HG02840 (cell line): ENCODE results near the gene GRIP2.

Experiments
- ATAC-seq: cut with Tn5 transposase; IDR thresholded peaks from one replicate; pipeline ENCODE4 v1.9.1; 2021; ENCODE audit warnings: mild to moderate bottlenecking, moderate library complexity, moderate number of reproducible peaks; ENCODE audit not compliant: unreplicated experiment, low FRiP score

Gene GRIP2

DNA sequence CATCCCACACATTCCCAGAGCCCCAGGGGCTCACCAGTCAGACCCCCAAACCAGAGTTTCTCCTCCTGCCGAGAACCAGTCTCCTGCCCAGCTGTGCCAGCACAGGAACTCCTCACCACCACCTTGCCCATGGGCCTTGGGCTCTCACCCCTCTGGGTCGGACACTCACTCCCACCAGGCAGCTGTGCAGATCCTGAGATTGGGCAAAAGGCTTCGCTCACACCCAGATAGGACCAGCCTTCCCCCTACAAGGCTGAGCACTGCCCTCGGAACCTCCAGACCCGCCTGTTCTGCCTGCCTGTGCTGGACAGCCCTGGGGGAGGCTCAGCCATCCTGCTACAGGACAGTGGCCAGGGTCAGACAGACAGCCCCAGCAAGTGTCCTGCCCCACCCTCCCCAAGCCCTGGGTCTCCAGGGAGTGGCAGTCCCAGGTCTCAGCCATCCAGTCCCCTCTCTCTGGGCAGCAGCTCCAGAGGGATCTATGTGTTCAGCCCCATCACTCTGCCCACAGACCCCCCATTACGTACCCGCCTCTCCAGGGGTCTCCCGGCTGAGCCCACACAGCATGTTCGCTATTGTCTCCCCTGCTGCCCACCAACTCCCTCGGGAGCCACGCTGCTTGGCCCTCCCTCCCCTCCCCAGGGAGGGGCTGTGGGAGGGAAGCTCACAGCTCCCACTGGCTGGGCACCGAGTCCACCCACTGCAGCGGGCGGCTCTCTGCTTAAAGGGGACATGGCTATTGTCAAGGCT, at the start of gene GRIP2:
Gene GRIP2 (minus strand): TSS at position 601 of the 750 bp plus-strand sequence. CDS start 34 bp downstream, at position 567.
- no peak for ATAC-seq

DNA sequence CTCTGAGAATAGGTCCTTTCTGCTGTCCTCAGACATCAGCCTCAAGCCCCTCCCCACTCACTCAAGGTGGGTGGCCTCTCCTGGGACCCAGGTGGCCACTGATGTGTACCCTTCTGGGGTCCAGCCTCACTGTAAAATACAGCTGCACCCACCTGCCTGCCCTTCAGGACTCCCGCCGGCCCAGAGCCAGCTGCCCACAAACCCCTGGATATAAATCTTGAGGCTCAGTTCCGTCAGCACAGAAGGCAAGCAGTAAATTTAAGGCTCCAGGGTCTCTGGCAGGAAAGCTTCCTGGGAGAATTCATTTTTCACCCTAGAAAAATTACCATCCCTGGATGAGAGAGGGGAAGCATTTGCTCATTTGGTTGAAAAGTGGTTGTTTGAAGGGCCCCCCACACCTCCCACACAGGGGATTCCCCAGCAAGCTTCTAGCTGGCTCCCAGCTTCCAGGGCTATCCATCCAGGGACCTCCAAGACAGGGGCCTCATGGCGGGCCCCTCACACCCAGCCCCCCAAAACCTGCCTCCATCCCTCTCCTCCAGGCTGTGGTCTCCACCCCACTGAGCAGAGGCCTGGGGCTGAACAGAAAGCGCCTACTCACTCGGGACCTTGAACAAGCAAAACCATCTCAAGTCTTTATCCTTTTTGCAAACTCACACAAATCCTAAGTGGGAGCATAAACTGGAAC, 48.4 kb upstream of the GRIP2 start:
- no peak for ATAC-seq

DNA sequence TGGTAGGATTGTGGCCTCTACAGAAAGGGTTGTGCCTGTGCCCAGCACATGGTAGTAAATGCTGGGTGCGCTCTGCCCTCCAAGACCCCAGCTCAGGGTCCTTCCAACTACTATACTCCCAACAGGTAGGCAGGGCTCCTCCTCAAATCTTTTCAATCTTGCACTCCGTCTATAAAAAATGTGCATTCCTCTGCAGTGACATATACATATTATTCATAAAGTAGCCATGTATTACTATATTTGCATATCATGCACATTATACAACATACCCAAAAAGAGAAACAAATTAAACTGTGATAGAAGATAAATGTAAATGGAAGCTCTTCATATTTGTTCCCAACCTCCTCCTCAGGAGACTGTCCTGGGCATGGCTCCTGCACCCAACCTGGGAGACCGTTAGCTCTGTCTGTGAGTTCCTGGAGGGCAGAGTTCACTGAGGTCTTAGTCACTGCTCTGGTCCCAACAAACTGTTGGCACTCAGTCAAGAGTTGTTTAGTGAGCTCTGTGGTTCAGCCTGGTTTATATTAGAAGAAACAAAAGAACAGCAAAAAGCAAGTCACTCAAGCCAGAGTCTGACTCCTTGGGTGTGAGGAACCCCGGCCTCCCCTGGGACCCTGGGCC, 47.7 kb upstream of the GRIP2 start:
- ATAC-seq: no peak

DNA sequence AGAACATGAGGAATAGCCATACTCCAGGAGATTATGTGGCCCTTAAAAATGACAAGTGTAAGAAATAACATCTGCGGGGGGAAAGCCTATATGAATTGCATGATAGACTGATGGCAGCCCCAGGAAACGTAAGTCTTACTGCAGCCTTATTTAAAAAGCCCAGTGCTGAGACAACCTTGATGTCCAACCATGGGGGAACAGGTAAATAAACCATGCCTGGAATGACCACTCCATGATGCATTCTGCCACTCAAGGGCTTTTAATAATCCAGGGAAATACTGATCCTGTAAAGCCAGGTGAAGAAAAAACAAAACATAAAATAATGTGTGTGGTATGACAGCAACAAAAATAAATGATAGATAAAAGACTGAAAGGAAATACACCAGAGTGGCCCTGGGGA, 46.5 kb upstream of the GRIP2 start:
- ATAC-seq: no peak

DNA sequence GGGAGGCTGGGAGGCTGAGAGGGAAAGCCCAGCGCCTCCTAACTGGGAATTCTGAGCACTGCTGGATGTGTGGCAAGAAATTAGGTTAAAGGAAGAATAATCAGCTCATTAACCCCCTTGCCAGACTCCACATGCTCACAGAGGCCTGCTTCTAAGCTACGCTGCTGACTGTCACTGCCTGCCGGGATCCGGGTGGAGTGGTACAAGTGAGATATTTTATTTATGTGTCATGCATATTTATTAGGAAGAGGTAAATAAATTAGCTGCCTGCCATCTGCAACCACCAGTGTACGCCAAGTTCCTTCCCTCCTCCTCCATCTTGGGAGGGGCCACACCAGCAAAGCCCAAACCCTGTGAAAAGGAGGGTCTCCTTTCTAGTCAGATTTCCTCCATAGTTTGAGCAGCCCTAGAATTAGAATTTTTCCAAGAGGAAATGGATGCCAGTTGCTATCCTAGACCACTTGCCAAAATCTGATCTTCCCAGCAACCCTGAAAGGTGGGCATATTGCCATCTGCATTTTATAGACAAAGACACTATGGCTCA, 43.5 kb upstream of the GRIP2 start:
- ATAC-seq: no peak

DNA sequence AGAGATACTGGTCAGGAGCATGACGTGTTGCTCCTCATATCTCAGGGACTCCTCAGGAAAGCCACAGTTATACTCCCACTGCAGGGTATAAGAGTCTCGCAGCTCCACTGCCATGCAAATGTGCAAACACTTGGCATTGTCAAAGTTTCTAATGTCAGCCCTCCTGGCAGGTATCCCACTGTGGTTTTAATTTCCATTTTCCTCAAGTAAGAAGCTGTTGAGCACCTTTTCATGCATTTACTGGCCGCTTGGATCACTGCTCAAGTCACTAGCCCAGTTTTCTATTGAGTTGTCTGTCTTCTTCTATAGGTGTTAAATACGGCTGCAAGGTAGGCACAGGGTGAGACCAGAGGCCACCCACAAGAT, 41.9 kb upstream of the GRIP2 start:
- no peak for ATAC-seq

DNA sequence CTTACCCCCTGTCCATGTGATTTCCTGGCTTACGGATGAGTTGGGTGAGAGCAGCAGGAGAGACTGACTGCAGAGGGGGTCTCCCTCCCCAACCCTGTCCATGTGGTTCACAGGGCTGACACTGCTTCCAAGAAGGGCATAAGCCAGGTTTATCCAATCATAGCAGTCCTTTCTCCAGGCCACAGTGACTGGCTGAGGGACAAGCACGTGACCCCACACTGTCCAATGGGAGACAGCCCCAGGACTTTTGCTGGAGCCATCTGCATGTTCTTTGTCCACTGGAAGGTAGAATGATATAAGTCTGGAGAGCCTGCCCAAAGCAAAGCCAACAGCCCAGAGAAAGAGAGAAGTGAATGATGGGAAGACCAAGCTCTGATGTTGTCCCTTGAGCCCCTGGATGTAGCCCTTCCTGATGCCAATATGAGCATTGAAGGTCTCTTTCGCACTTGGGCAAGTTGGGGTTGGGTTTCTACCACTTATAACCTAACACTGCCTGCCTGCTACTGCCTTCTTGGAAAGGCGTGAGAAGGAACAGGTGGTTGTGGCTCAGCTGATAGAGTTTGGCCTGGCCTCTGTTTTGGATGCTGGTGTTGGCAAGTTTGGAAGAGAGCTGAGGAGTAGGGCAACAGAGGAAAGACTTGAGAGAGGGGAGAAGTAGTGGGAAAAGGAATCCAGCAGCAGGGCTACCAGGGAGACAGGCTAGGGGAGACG, 41.3 kb upstream of the GRIP2 start:
- no peak for ATAC-seq

DNA sequence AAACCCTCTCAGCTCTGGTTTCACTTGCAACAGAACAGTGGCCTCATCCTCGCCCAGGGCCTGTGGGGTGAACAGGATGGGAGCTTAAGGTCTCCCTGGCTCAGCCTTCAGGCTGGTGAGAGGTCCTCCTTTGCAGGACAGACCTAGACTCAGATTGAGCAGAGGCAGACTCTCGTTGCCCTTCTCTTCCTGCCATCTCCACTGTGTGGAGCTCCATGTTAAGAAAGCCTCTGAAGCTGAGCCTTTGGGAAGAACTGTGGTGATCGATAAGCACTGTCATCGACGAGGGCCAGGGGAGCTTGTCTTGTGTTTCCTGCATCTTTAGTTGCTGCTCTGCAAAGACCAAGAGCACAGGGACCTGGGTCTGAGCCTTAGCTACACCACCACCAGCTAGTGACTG, 37.8 kb upstream of the GRIP2 start:
- no peak for ATAC-seq

DNA sequence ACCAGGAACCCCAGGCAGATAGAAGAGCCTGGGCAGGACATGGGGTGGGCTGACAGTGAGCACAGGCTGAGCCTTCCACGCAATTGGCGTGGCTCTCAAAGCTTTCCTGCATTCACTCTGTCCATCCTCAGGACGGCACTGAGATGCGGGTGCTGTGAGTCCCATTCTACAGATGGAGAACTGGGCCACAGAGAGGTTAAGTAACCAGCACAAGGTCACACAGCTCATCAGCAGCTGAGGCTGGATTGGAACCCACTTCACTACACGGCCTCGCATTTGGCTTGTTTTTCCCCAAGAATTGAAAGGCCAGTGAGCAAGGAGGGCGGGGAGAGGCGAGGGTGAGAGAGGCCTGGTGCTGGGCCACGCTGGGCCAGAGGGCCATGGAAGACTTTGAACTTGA, 36.0 kb upstream of the GRIP2 start:
- ATAC-seq: no peak

DNA sequence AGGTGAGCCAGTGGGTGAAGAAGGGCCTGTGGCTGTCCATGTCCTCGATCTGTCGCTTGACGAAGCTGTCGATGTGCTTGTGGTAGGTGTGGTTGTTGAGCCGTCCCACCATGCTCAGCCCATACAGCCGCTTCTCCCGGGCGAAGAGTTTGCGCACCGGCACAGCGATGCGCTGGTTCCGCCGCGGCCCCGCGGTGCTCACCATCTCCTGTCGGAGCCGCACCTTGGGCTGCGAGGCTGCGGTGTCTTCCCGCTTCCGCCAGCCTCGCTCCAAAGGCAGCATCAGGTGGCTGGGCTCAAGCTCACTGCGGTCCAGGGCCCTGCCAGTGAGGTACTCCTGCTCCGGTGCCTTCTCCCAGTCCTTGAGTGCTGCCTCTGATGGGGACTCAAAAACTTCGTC, 34.0 kb upstream of the GRIP2 start:
- no peak for ATAC-seq

DNA sequence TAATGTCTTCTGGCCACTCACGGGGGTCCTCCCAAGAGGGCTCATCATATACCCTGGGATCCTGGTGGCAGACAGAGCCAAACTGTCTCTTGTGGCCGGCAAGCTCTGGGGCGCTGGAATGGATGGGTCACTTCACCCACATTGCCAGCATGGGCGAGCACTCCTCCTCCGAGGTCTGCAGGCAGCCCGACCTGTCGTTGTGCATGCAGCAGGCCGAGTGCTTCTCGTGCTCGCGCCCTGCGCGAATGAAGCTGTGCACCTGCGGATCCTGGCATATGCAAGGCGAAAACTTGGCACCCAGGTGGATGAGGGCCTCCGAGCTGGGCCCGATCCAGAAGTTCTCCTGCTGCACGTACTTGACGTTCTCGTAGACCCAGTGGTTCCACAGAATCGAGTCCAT, 33.6 kb upstream of the GRIP2 start:
- ATAC-seq: no peak

DNA sequence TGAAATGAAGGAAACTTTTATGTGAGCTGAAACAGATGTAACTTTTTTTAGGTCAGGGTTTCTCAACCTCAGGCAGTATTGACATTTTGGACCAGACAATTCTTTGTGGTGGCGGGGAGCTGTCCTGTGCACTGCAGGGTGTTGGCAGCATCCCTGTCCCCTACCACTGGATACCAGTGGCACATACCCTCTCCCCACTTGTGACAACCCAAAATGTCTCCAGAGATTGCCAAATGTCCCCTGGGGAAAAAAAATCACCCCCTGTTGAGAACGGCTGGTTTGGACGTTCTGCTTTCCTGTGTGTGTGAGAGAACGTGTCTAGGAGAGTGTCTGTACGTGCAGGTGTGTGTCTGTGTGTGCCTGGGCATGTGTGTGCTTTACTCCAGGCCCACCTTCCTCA, 30.7 kb upstream of the GRIP2 start:
- no peak for ATAC-seq

DNA sequence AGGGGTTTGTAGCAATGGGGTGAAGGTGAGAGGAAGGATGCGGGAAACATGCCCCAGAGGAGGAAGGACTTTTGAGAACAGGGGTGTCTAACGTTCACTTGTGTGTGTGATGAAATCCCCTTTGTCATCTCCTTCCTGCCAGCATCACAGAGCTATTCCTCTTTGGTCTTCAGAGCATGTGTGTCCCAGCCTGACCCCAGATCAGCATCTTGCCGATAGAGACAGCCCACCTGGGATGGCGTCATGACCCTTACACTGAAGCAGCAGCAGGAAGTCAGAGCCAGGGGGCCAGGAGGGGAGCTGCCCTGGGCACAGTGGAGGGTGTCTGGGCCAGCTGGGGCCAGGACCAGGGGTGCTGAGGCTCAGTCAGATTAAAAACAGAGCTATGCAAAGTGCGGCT, 29.9 kb upstream of the GRIP2 start:
- ATAC-seq: no peak

DNA sequence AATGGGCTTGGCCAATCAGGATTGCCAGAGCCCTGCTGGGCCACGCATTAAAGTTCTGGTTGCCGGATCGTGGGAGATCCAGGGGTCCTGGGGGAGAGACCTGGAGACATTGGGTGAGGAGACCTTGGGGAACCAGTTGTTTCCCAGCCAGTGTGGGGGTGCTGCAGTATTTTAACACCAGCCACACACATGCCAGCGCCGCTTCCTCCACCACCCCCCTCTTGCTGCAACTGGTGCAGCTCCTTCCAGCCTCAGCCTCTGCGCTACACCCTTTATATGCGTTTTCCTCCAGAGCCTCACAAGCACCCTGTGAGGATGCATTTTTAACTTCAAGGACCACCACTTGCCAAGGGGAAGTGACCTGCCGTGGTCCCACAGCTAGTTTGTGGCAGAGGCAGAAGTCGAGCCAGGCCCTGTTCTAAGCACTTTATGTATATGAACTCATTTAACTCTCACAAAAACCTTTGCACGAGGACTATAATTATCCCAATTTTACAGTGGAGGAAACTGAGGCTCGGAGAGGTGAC, 29.4 kb upstream of the GRIP2 start:
- ATAC-seq: no peak

DNA sequence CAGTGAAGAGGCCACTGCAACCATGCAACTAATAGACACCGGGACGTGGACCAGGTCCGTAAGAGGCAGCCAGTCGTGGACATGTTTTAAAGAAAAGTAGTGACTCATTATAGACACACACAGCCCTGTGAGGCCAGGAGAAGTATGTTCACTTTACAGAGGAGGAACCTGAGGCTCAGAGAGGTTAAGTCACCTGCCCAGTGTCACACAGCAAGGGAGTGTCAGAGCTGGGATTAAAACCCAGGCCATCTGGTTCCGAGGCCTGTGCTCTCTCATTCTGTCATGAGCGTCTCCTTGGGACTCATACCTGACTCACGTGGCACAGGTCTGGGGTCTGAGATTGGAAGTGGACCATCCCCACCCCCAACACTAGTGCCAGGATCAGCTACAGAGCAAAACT, 28.1 kb upstream of the GRIP2 start:
- ATAC-seq: no peak

DNA sequence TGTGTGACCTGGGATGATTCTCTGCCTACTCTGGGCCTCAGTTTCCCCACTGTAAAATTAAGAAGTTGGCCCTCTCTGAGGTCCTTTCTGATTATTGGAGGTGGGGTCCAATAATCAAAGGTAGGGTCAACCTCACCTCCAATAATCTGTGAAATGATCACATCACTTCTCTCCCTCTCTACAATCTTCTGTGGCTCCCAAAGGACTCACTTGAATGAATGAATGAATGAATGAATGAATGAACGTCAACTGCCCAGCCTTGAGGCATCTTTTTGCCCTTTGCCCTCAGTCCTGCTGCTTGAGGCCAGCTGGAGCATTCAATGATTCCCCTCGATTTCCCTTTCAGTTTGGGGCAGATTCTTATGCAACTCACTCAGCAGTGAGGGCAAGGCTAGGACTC, 26.7 kb upstream of the GRIP2 start:
- ATAC-seq: no peak

DNA sequence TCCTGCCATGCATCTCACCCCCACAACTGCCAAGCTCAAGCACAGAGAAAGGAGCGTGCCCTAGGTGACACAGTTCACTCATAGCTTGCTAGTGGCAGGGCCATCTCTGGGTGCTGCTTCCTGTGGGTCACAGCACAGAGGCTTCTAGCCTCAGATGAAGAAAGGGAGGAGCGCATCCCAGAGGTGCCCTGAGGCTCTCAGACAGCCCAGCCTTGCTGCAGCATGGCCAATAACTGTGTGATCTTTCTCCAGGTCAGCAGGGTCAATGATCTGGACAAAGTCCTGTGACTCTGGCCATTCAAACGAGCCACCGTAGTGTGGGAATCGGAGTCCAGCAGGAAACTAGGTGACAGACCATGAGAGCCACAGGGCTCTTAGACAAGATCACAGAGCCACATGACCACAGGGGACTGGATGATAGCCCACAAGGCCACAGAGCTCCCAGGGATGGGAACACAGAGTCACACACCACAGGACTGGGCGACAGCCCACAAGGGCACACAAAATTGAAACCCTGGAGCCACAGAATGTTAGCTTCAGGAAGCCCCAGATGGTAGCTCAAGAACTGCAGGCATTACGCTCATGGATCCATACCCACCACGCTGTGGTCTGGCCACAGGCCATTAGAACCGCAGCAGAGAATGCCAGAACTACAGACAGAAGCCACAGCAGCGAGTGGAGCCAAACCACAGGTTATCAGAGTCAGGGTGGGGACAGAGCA, 25.9 kb upstream of the GRIP2 start:
- no peak for ATAC-seq

DNA sequence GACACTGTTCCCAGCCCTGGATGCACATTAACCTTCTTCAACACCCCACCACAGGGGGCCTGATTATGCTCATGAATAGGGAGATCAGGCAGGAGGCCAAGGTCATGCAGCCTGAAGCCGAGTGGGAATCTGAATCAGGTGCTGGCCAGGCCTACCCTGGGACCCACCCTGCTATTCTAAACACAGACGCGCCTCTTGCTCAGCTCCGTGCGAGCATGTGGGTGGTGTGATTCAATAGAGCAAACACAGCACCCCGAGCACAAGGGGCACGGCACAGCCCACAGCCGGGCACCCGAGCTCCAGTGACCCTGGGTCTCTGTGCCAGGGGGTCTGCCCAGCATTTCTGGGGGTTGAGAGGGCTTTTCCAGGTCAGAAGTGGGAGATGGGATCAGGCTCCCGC, 24.6 kb upstream of the GRIP2 start:
- no peak for ATAC-seq

DNA sequence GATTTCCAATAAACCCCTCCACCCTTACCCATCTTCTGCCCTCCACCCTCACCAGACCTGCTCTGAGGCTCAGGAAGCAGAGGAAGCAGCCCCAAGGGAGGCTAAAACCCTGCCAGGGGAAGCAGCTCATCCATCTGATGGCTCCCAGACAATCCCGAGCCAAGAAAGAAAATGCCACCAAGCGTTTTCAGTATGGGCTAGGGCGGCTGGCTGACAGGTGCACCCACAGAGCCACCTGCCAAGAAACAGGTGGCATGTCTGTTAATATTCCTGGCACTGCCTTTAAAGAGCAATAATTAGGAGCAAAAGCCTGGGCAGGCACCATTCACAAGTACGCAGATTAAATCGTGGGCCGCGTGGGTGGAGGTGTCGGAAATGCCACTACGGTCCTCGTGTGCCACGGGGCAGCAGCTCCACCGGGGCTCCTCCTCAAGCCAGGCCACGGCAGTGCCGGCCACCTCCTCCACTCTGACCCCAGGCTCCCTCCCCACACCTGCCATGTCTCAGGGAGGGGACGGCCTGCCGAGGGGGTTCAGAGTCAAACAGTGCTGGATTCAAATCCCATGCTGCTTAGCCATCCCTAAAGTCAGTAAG, 23.9 kb upstream of the GRIP2 start:
- ATAC-seq: no peak
